HL-60/S4 treated with retinoic acid at 250 ng/mL for 4 days and 3 days (cell line): ENCODE results near the gene GIGYF2.
"Not testable (repeated sequence)": the region's sequence is repeated elsewhere in the genome, so short reads cannot be mapped to it uniquely, and the experiment has no call there.

Experiments used
- in situ Hi-C: fragments of 300-500 bp; cut with MboI; formaldehyde crosslinking; loops from 2 replicates; pipeline ENCODE4 v1.7.0; 2022; ENCODE audit warnings: low sequenced_read_pairs

Gene GIGYF2

GRCh38 chr2:232906867-232907717 is 210.0 kb downstream of the GIGYF2 start:
- in situ Hi-C loops = not testable (repeated sequence)

- in situ Hi-C loops = not testable (repeated sequence)
Measured at GRCh38 chr2:232907718-232908085, 210.6 kb downstream of the GIGYF2 start.

GRCh38 chr2:232908695-232909094 is 211.6 kb downstream of the GIGYF2 start:
- in situ Hi-C loops = no loop called here
